ENCODE data around the gene ARL6IP1. TPM values are rescaled to one million over a fixed set of nuclear protein-coding genes. Genes with fewer than 3 reads are reported as not detected.
"Not testable (repeated sequence)": the region's sequence is repeated elsewhere in the genome, so short reads cannot be mapped to it uniquely, and the experiment has no call there.

Gene ARL6IP1
- total and polyA plus RNA-seq, 7 donors, result 39.6 to 148 (median 107) TPM

DNA sequence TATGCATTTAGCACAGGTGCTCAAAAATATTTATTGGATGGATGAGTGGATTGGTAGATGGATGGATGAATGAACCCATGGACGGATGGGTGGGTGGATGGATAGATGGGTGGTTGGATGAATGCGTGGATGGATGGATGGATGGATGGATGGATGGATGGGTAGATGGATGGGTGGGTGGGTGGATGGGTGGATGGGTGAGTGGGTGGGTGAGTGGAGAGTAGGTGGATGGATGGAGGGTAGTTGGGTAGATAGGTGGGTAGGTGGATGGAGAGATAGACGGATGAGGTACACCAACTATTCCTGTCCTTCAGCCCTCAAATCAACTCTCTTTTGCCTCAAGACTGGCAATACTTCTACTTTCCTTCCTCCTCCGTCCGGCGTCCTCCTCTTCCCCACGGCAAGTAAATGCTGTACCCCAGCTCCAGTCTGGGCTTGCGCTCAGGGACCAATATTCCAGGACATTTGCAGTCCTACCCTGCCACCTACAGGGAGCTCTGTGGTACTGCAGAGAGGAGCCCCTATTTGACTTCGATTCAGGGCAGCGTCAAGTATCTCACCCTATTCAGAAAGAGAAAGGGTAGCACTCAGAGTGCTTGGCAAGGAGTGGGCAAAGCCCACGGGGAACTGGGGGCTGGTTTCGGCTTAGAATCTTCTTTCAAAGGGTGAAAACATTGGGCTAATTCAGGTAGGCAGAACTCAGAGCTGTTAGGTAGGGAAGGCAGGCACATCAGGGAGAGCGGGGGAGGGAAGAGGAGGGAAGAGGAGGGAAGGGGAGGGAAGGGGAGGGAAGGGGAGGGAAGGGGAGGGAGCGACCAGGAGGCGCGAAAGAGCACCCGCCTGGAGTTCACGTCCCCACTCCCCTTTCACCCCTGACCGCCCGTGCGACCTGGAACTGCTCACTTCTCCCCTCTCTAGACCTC lies 41.5 kb downstream of the ARL6IP1 start:
- intact Hi-C loops (cut with DNase I); H3K27ac ChIP-seq; H3K4me1 ChIP-seq; H3K27me3 ChIP-seq; H3K9me3 ChIP-seq; H3K36me3 ChIP-seq; H3K4me3 ChIP-seq: not testable (repeated sequence)
- TF ChIP-seq CTCF (IDR thresholded peaks at IDR 0.05), result peak; percentile 18 to 58 (median 40)
- 24 to 35% methylated on average over 19 of the region's 21 CpGs for WGBS, 2 donors
- DNase-seq, result peak; percentile 63

DNA sequence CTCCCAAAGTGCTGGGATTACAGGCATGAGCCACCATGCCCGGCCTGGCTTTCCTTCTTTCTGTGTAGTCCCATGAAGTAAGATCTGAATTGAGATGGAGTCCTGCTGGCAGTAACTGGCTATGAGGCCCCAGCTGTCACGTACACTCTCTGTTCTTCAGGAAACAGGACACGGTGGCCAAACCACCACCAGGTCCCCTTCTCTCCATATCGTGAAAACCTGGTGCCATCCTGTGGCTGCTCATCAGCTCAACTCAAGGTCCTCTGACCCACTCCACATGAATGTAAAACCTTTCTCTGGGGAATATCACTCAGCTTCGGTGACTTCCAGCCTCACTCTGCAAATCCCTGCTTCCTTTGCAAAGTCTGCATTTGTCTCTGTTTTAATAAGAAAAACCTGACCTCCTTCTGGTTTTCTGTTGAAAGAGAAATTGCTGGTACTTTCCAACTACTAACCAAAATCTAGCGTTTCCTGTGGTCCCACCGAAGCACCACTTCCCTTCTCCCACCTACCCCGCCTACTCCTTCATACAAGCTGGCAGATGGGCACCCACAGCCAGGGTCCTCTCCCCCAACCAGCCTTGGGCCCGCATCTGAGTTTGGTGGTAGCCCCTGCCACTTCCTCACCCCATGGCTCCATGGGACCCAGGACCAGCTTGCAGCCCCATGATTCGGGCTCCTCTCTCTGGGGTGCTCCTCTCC lies 43.2 kb downstream of the ARL6IP1 start:
- H3K9me3 ChIP-seq; H3K36me3 ChIP-seq; H3K4me3 ChIP-seq; H3K27ac ChIP-seq; DNase-seq; H3K27me3 ChIP-seq; H3K4me1 ChIP-seq; intact Hi-C loops (cut with DNase I): not testable (repeated sequence)
- WGBS, 2 donors, result 43 to 77% methylated on average over 3 to 4 of the region's 10 CpGs

DNA sequence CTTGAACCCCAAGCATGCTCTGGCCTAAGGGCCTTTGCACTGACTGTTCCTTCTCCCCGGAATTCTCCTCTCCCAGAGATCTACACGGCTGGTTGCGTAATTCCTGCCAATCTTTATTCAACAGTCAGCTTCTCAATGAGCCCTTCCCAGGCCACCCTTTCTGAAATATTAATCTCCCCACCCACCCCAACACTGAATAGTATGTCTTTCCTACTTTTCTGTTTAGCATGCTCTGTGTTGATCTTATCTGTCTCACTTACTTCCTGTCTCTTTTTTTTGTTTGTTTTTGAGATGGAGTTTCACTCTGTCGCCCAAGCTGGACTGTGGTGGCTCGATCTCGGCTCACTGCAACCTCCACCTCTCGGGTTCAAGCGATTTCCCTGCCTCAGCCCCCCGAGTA lies 44.7 kb downstream of the ARL6IP1 start:
- intact Hi-C loops (cut with DNase I); H3K27me3 ChIP-seq: not testable (repeated sequence)
- WGBS, 2 donors, result 57 to 70% methylated on average over 9 of the region's 9 CpGs

GRCh38 chr16:18742870-18743269 lies 58.5 kb downstream of the ARL6IP1 start:
- H3K27ac ChIP-seq; intact Hi-C loops (cut with DNase I); H3K4me3 ChIP-seq; H3K27me3 ChIP-seq; H3K4me1 ChIP-seq; DNase-seq; H3K9me3 ChIP-seq; H3K36me3 ChIP-seq: not testable (repeated sequence)
- WGBS, 2 donors, result 55 to 68% methylated on average over 5 of the region's 8 CpGs

More for the DNA sequence above, 44.7 kb downstream of the ARL6IP1 start:
- not testable (repeated sequence) for H3K4me1 ChIP-seq, H3K27ac ChIP-seq, H3K36me3 ChIP-seq, DNase-seq, H3K4me3 ChIP-seq, H3K9me3 ChIP-seq

Other genes with a start within 250 kb of the ARL6IP1 start
- gene NOMO2, start 239.5 kb downstream of the ARL6IP1 start, total RNA-seq, result 10 to 100 TPM; 44.9 to 56.8 (median 51.8) TPM
- gene NOMO2, start 239.5 kb downstream of the ARL6IP1 start, polyA plus RNA-seq, result 10 to 100 TPM; 12.0 to 76.3 (median 24.7) TPM
- gene RPS15A, start 11.2 kb downstream of the ARL6IP1 start, total RNA-seq, result 1,000 to 10,000 TPM; 1,724 to 5,149 (median 4,033) TPM
- 1,000 to 10,000 TPM; 3,444 to 6,579 (median 4,979) TPM for gene RPS15A, start 11.2 kb downstream of the ARL6IP1 start, polyA plus RNA-seq
- 100 to 1,000 TPM in 1 of 4 donors, 10 to 100 TPM in 3; 72.8 to 112 (median 75.7) TPM for gene SMG1, start 124.9 kb upstream of the ARL6IP1 start, total RNA-seq
- 10 to 100 TPM in 1 of 3 donors, 1 to 10 TPM in 2; 6.0 to 23.0 (median 7.8) TPM for gene SMG1, start 124.9 kb upstream of the ARL6IP1 start, polyA plus RNA-seq
- gene TMC7, start 182.4 kb upstream of the ARL6IP1 start, total RNA-seq, result under 1 TPM; 0.16 to 0.55 (median 0.38) TPM
- gene TMC7, start 182.4 kb upstream of the ARL6IP1 start, polyA plus RNA-seq, result 1 to 10 TPM in 2 of 3 donors, under 1 TPM in 1; 0.46 to 3.1 (median 1.8) TPM